ENCODE measurements around the gene PDRG1. TPM values are rescaled to one million over a fixed set of nuclear protein-coding genes. Genes with fewer than 3 reads are reported as not detected.

The PDRG1 gene
- polyA plus RNA-seq, 3 donors: 3.5 to 4.4 (median 3.7) TPM

- no peak for DNase-seq
- H3K4me3 Mint-ChIP-seq: no peak overlapping the region
- no peaks in the 10 kb centered on the region for H4K20me1 ChIP-seq (ENCODE audit: insufficient read depth, low read length)
- H3K9ac ChIP-seq (ENCODE audit: insufficient read depth, low read length, poor library complexity, severe bottlenecking): no peak overlapping the region
- H3K9me3 Mint-ChIP-seq: peaks cover 0 to 4% (median 0%) of the 10 kb centered on the region in 7 donors
- H3K4me1 ChIP-seq (ENCODE audit: control insufficient read depth in 1 of 2, insufficient read depth in 2 of 2, low read length in 2 of 2): no peaks in the 10 kb centered on the region
- no peaks in the 10 kb centered on the region for H3K4me1 Mint-ChIP-seq
- H3K79me2 ChIP-seq (ENCODE audit: insufficient read depth, low read length): no peaks in the 10 kb centered on the region
- WGBS (ENCODE audit: insufficient coverage): no CpG with 5 or more reads among the region's 1 CpG
- H3K27ac Mint-ChIP-seq: peak overlapping the region in 1 of 7 donors; percentile 54
- H3K36me3 Mint-ChIP-seq: no peaks in the 10 kb centered on the region
- H3K27ac ChIP-seq (ENCODE audit: low read depth in 1 of 2, low read length in 2 of 2): no peak overlapping the region
- H3K27me3 Mint-ChIP-seq (ENCODE audit: low read depth in 3 of 3): peaks cover 37 to 44% (median 37%) of the 10 kb centered on the region in 3 donors
- no peak overlapping the region for H2AFZ ChIP-seq (ENCODE audit: insufficient read depth, low read depth, low read length, poor library complexity, severe bottlenecking)
- no peak overlapping the region for H3K4me3 ChIP-seq (replicated peaks in 1 of 3; ENCODE audit: low read depth in 2 of 3, low read length in 3 of 3)
- H3K9me3 ChIP-seq (replicated peaks in 1 of 2; ENCODE audit: control insufficient read depth in 1 of 2, insufficient read depth in 1 of 2, low read length in 2 of 2): no peaks in the 10 kb centered on the region
- peaks cover 13 to 37% of the 10 kb centered on the region in 2 donors for H3K27me3 ChIP-seq (ENCODE audit: control insufficient read depth in 2 of 2, insufficient read depth in 2 of 2, low read length in 2 of 2)
- H3K4me2 ChIP-seq (replicated peaks; ENCODE audit: extremely low read depth, low read length, poor library complexity, severe bottlenecking): no peak overlapping the region
- no peak for TF ChIP-seq CTCF (IDR thresholded peaks at IDR 0.05)
- intact Hi-C loops (cut with micrococcal nuclease): no loop called here
- no peaks in the 10 kb centered on the region for H3K36me3 ChIP-seq (replicated peaks in 1 of 2; ENCODE audit: control insufficient read depth in 1 of 2, insufficient read depth in 2 of 2, low read length in 2 of 2)
These were observed 39.5 kb upstream of the PDRG1 start for GRCh38 chr20:31991339-31991705.

- H3K36me3 Mint-ChIP-seq: no peaks in the 10 kb centered on the region
These were observed 38.9 kb upstream of the PDRG1 start for GRCh38 chr20:31990641-31991338.

More at GRCh38 chr20:31990641-31991338, 38.9 kb upstream of the PDRG1 start:
- H3K27ac Mint-ChIP-seq: no peak overlapping the region
- H3K9me3 ChIP-seq (replicated peaks in 1 of 2; ENCODE audit: control insufficient read depth in 1 of 2, insufficient read depth in 1 of 2, low read length in 2 of 2): no peaks in the 10 kb centered on the region
- H3K79me2 ChIP-seq (ENCODE audit: insufficient read depth, low read length): no peaks in the 10 kb centered on the region
- no peak overlapping the region for H3K4me2 ChIP-seq (replicated peaks; ENCODE audit: extremely low read depth, low read length, poor library complexity, severe bottlenecking)
- H3K36me3 ChIP-seq (replicated peaks in 1 of 2; ENCODE audit: control insufficient read depth in 1 of 2, insufficient read depth in 2 of 2, low read length in 2 of 2): no peaks in the 10 kb centered on the region
- peaks cover 33 to 39% (median 35%) of the 10 kb centered on the region in 3 donors for H3K27me3 Mint-ChIP-seq (ENCODE audit: low read depth in 3 of 3)
- DNase-seq: no peak
- TF ChIP-seq CTCF (IDR thresholded peaks at IDR 0.05): no peak
- H2AFZ ChIP-seq (ENCODE audit: insufficient read depth, low read depth, low read length, poor library complexity, severe bottlenecking): no peak overlapping the region
- no peak overlapping the region for H3K4me3 Mint-ChIP-seq
- no peaks in the 10 kb centered on the region for H4K20me1 ChIP-seq (ENCODE audit: insufficient read depth, low read length)
- peaks cover 13 to 34% of the 10 kb centered on the region in 2 donors for H3K27me3 ChIP-seq (ENCODE audit: control insufficient read depth in 2 of 2, insufficient read depth in 2 of 2, low read length in 2 of 2)
- no peaks in the 10 kb centered on the region for H3K4me1 ChIP-seq (ENCODE audit: control insufficient read depth in 1 of 2, insufficient read depth in 2 of 2, low read length in 2 of 2)
- H3K9me3 Mint-ChIP-seq: peaks cover 0 to 4% (median 0%) of the 10 kb centered on the region in 7 donors
- no peak overlapping the region for H3K4me3 ChIP-seq (replicated peaks in 1 of 3; ENCODE audit: low read depth in 2 of 3, low read length in 3 of 3)
- H3K27ac ChIP-seq (ENCODE audit: low read depth in 1 of 2, low read length in 2 of 2): no peak overlapping the region
- WGBS (ENCODE audit: insufficient coverage): 100% methylated on average over 1 of the region's 6 CpGs
- intact Hi-C loops (cut with micrococcal nuclease): no loop called here
- H3K4me1 Mint-ChIP-seq: no peaks in the 10 kb centered on the region
- no peak overlapping the region for H3K9ac ChIP-seq (ENCODE audit: insufficient read depth, low read length, poor library complexity, severe bottlenecking)
